Measurements from ENCODE around the gene BCAS1. TPM values are rescaled to one million over a fixed set of nuclear protein-coding genes. Genes with fewer than 3 reads are reported as not detected.
"Not testable (repeated sequence)": the region's sequence is repeated elsewhere in the genome, so short reads cannot be mapped to it uniquely, and the experiment has no call there.

BCAS1 gene
- polyA plus RNA-seq, 1 of the 3 experiments (the other 2 are of a cell fraction) = not detected

GRCh38 chr20:54013471-54013870 lies 56.9 kb downstream of the BCAS1 start:
- peak overlapping the region in 1 of 2 experiments; percentile 93; a peak in 2 of 4 replicates for H3K27ac ChIP-seq (ENCODE audit: low read depth in 2 of 2, low read length in 1 of 2)
- no peaks in the 10 kb centered on the region for H3F3A ChIP-seq (replicated peaks; ENCODE audit: insufficient read depth)
- WGBS (ENCODE audit: low lambda C conversion rate) = 42% methylated on average over 4 of the region's 4 CpGs
- peaks cover 0 to 16% of the 10 kb centered on the region in 2 experiments; a peak in 3 of 4 replicates for H3K4me1 ChIP-seq (ENCODE audit: control insufficient read depth in 1 of 2, insufficient read depth in 2 of 2, low read depth in 1 of 2, low read length in 1 of 2)
- H3K9me2 ChIP-seq = no peaks in the 10 kb centered on the region
- TF ChIP-seq JUND (IDR thresholded peaks at IDR 0.05) (no peak), RCOR1 (IDR thresholded peaks at IDR 0.05; ENCODE audit: low read length) (no peak), NRF1 (IDR thresholded peaks at IDR 0.05; ENCODE audit: low read depth, low read length) (no peak), MXI1 (IDR thresholded peaks at IDR 0.05; ENCODE audit: low read depth, low read length) (no peak)
- no peak overlapping the region for H3K9ac ChIP-seq
- H2AFZ ChIP-seq (ENCODE audit: low read depth) = no peak overlapping the region
- no peaks in the 10 kb centered on the region for H3K79me2 ChIP-seq (ENCODE audit: insufficient read depth)
- no peaks in the 10 kb centered on the region for H3K36me3 ChIP-seq (replicated peaks in 1 of 2; ENCODE audit: control insufficient read depth in 1 of 2, insufficient read depth in 2 of 2, low read length in 1 of 2)
- ChIA-PET CTCF (interaction anchor here (1.8 kb wide), 1 partner anchor 88 kb away, joined by 3 read pairs; no protein-coding TSS in a partner anchor), POLR2A (no interaction called here)
- no peaks in the 10 kb centered on the region for H3K9me3 ChIP-seq
- no peak for DNase-seq
- H3K27me3 ChIP-seq (ENCODE audit: insufficient read depth) = no peaks in the 10 kb centered on the region
- no peak overlapping the region for H3K4me3 ChIP-seq (ENCODE audit: low read depth in 2 of 2, low read length in 1 of 2)
- no peaks in the 10 kb centered on the region for H4K20me1 ChIP-seq (ENCODE audit: insufficient read depth)
- no peak overlapping the region for H3K4me2 ChIP-seq

GRCh38 chr20:54011346-54011745 lies 59.0 kb downstream of the BCAS1 start:
- Histone ChIP-seq H4K20me1 (ENCODE audit: insufficient read depth) (no peaks in the 10 kb centered on the region), H3K79me2 (ENCODE audit: insufficient read depth) (no peaks in the 10 kb centered on the region), H3F3A (replicated peaks; ENCODE audit: insufficient read depth) (no peaks in the 10 kb centered on the region), H3K27me3 (ENCODE audit: insufficient read depth) (no peaks in the 10 kb centered on the region), H3K9me3 (no peaks in the 10 kb centered on the region), H3K9ac (no peak overlapping the region), H3K9me2 (no peaks in the 10 kb centered on the region), H3K36me3 (replicated peaks in 1 of 2; ENCODE audit: control insufficient read depth in 1 of 2, insufficient read depth in 2 of 2, low read length in 1 of 2) (no peaks in the 10 kb centered on the region), H3K27ac (ENCODE audit: low read depth in 2 of 2, low read length in 1 of 2) (no peak overlapping the region), H3K4me3 (ENCODE audit: low read depth in 2 of 2, low read length in 1 of 2) (no peak overlapping the region), H3K4me2 (no peak overlapping the region), H3K4me1 (ENCODE audit: control insufficient read depth in 1 of 2, insufficient read depth in 2 of 2, low read depth in 1 of 2, low read length in 1 of 2) (peaks cover 0 to 12% of the 10 kb centered on the region in 2 experiments; a peak in 3 of 4 replicates), H2AFZ (ENCODE audit: low read depth) (no peak overlapping the region)
- ChIA-PET POLR2A (no interaction called here), CTCF (no interaction called here)
- DNase-seq = no peak
- WGBS (ENCODE audit: low lambda C conversion rate) = 47% methylated on average over 4 of the region's 4 CpGs
- TF ChIP-seq TAF1 (IDR thresholded peaks at IDR 0.05; ENCODE audit: borderline replicate concordance, low read depth, low read length) = no peak
- TF ChIP-seq SIN3A (IDR thresholded peaks at IDR 0.05; ENCODE audit: borderline replicate concordance, low read depth, low read length) = no peak
- no peak for TF ChIP-seq USF2 (IDR thresholded peaks at IDR 0.05; ENCODE audit: borderline replicate concordance, low read depth, low read length)
- TF ChIP-seq PBX3 (IDR thresholded peaks at IDR 0.05) = no peak
- no peak for TF ChIP-seq POLR2AphosphoS5 (IDR thresholded peaks at IDR 0.05; ENCODE audit: low read depth, low read length)
- TF ChIP-seq JUND (IDR thresholded peaks at IDR 0.05) = no peak
- TF ChIP-seq MXI1 (IDR thresholded peaks at IDR 0.05; ENCODE audit: low read depth, low read length) = no peak
- TF ChIP-seq EP300 (IDR thresholded peaks at IDR 0.05; ENCODE audit: borderline replicate concordance in 1 of 2, low read depth in 1 of 2, low read length in 1 of 2) = no peak
- TF ChIP-seq TCF12 (IDR thresholded peaks at IDR 0.05) = no peak
- no peak for TF ChIP-seq TEAD4 (IDR thresholded peaks at IDR 0.05; ENCODE audit: borderline replicate concordance, insufficient read depth)
- TF ChIP-seq EZH2phosphoT487 (IDR thresholded peaks at IDR 0.05; ENCODE audit: borderline replicate concordance, low read depth) = no peak
- no peak for TF ChIP-seq GABPA (IDR thresholded peaks at IDR 0.05; ENCODE audit: low read depth)

GRCh38 chr20:54006216-54006615 lies 64.2 kb downstream of the BCAS1 start:
- POLR2A ChIA-PET; H3K9me2 ChIP-seq; H4K20me1 ChIP-seq (ENCODE audit: insufficient read depth); H3F3A ChIP-seq (replicated peaks; ENCODE audit: insufficient read depth); H3K4me3 ChIP-seq (ENCODE audit: low read depth in 2 of 2, low read length in 1 of 2); H3K36me3 ChIP-seq (replicated peaks in 1 of 2; ENCODE audit: control insufficient read depth in 1 of 2, insufficient read depth in 2 of 2, low read length in 1 of 2); H3K27me3 ChIP-seq (ENCODE audit: insufficient read depth); H3K9ac ChIP-seq; H2AFZ ChIP-seq (ENCODE audit: low read depth); H3K79me2 ChIP-seq (ENCODE audit: insufficient read depth); H3K4me1 ChIP-seq (ENCODE audit: control insufficient read depth in 1 of 2, insufficient read depth in 2 of 2, low read depth in 1 of 2, low read length in 1 of 2); CTCF ChIA-PET; H3K9me3 ChIP-seq; H3K27ac ChIP-seq (ENCODE audit: low read depth in 2 of 2, low read length in 1 of 2); H3K4me2 ChIP-seq; DNase-seq: not testable (repeated sequence)
- WGBS (ENCODE audit: low lambda C conversion rate) = 45% methylated on average over 7 of the region's 7 CpGs

Data from SK-N-SH (cell line).